ENCODE data around the gene ANO1. TPM values are rescaled to one million over a fixed set of nuclear protein-coding genes. Genes with fewer than 3 reads are reported as not detected.
A peak's percentile ranks its signal among the peaks of the same experiment; 100 is the strongest.
"Not testable (repeated sequence)": the region's sequence is repeated elsewhere in the genome, so short reads cannot be mapped to it uniquely, and the experiment has no call there.

ANO1 gene
- polyA plus RNA-seq, 6 donors from 2014 or later, result not detected

GRCh38 chr11:70185348-70186055 is 107.4 kb downstream of the ANO1 start:
- no peaks in the 10 kb centered on the region for H3K36me3 Mint-ChIP-seq
- peaks cover 0 to 4% (median 0%) of the 10 kb centered on the region in 7 donors for H3K9me3 Mint-ChIP-seq
- no peak overlapping the region for H3K4me3 Mint-ChIP-seq
- H3K27ac Mint-ChIP-seq, result no peak overlapping the region
- peaks cover 0 to 4% (median 0%) of the 10 kb centered on the region in 3 donors for H3K4me1 Mint-ChIP-seq
- peaks cover 8 to 31% (median 8%) of the 10 kb centered on the region in 3 donors for H3K27me3 Mint-ChIP-seq
- ATAC-seq (ENCODE audit: low read depth in 2 of 2) (no peak), DNase-seq (no peak)

DNA sequence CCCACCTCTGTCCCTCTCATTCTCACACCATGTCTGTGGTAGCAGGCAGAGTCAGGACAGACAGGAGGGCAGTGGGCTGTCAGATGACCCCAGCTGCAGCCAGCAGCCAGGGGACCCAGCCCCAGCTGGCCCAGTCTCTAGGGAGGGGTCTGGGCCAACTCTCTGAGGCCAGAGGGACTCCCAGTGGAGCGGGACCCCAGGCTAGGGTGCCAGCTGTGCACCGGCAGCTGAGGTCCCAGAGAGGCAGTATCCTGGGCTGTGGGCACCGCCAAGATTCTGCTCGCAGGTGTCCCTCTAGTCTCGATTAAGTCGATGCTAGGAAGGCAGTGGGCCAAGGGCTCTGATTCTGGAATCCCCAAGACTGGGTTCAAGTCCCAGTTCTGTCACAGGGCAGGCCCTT is 108.3 kb downstream of the ANO1 start:
- H3K36me3 Mint-ChIP-seq, result no peaks in the 10 kb centered on the region
- ATAC-seq (ENCODE audit: low read depth in 2 of 2) (no peak), DNase-seq (no peak)
- peaks cover 0 to 4% (median 4%) of the 10 kb centered on the region in 3 donors for H3K4me1 Mint-ChIP-seq
- H3K27me3 Mint-ChIP-seq, result peaks cover 8 to 31% (median 15%) of the 10 kb centered on the region in 3 donors
- H3K27ac Mint-ChIP-seq, result no peak overlapping the region
- H3K4me3 Mint-ChIP-seq, result no peak overlapping the region
- H3K9me3 Mint-ChIP-seq, result peaks cover 0 to 4% (median 0%) of the 10 kb centered on the region in 7 donors

DNA sequence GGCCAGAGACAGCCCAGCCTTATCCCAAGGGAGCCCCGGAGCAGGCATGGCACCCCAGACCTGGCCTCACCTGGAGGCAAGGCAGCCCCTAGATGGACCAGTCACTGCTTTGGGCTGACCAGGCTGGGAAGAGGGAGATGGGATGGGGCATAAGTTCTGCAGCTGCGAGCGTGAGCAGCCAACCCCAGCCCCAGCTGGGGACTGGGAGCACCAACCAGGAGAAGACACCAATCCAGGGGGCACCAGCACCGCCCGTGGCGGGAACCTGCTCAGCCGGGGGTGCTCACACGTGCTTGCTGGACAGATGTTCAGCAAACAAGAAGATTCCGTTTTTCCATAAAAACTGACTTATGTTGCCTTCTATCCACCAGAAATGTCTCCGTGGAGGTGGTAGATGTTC is 108.8 kb downstream of the ANO1 start:
- H3K9me3 Mint-ChIP-seq, result peaks cover 0 to 4% (median 0%) of the 10 kb centered on the region in 7 donors
- peaks cover 0 to 6% (median 4%) of the 10 kb centered on the region in 3 donors for H3K4me1 Mint-ChIP-seq
- H3K27me3 Mint-ChIP-seq, result peaks cover 8 to 31% (median 16%) of the 10 kb centered on the region in 3 donors
- no peak overlapping the region for H3K4me3 Mint-ChIP-seq
- ATAC-seq (ENCODE audit: low read depth in 2 of 2) (no peak), DNase-seq (no peak)
- H3K27ac Mint-ChIP-seq, result no peak overlapping the region
- H3K36me3 Mint-ChIP-seq, result no peaks in the 10 kb centered on the region

DNA sequence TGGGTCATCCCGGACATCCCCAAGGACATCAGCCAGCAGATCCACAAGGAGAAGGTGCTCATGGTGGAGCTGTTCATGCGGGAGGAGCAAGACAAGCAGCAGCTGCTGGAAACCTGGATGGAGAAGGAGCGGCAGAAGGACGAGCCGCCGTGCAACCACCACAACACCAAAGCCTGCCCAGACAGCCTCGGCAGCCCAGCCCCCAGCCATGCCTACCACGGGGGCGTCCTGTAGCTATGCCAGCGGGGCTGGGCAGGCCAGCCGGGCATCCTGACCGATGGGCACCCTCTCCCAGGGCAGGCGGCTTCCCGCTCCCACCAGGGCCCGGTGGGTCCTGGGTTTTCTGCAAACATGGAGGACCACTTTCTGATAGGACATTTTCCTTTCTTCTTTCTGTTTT is 109.7 kb downstream of the ANO1 start:
- H3K9me3 Mint-ChIP-seq, result peaks cover 0 to 4% (median 0%) of the 10 kb centered on the region in 7 donors

GRCh38 chr11:70189622-70190021 is 111.5 kb downstream of the ANO1 start:
- DNase-seq (no peak), ATAC-seq (ENCODE audit: low read depth in 2 of 2) (no peak)
- Mint-ChIP-seq H3K36me3 (no peaks in the 10 kb centered on the region), H3K27me3 (peaks cover 15 to 39% (median 24%) of the 10 kb centered on the region in 3 donors), H3K27ac (no peak overlapping the region), H3K4me1 (peaks cover 0 to 6% (median 4%) of the 10 kb centered on the region in 3 donors), H3K9me3 (peaks cover 0 to 4% (median 0%) of the 10 kb centered on the region in 7 donors), H3K4me3 (no peak overlapping the region)

More for the DNA sequence above, 109.7 kb downstream of the ANO1 start:
- DNase-seq (no peak), ATAC-seq (ENCODE audit: low read depth in 2 of 2) (no peak)
- Mint-ChIP-seq H3K36me3 (no peaks in the 10 kb centered on the region), H3K4me1 (peaks cover 0 to 6% (median 4%) of the 10 kb centered on the region in 3 donors), H3K27ac (no peak overlapping the region), H3K4me3 (no peak overlapping the region), H3K27me3 (peaks cover 13 to 35% (median 21%) of the 10 kb centered on the region in 3 donors)

GRCh38 chr11:70191495-70192140 is 113.5 kb downstream of the ANO1 start:
- Mint-ChIP-seq H3K27me3 (peaks cover 7 to 32% (median 25%) of the 10 kb centered on the region in 3 donors), H3K9me3 (peaks cover 0 to 4% (median 0%) of the 10 kb centered on the region in 7 donors), H3K4me1 (peaks cover 0 to 7% (median 6%) of the 10 kb centered on the region in 3 donors), H3K27ac (peak overlapping the region in 2 of 6 donors; percentile 56 to 64), H3K36me3 (no peaks in the 10 kb centered on the region), H3K4me3 (no peak overlapping the region)
- DNase-seq (peak; percentile 17), ATAC-seq (ENCODE audit: low read depth in 2 of 2) (no peak)

DNA sequence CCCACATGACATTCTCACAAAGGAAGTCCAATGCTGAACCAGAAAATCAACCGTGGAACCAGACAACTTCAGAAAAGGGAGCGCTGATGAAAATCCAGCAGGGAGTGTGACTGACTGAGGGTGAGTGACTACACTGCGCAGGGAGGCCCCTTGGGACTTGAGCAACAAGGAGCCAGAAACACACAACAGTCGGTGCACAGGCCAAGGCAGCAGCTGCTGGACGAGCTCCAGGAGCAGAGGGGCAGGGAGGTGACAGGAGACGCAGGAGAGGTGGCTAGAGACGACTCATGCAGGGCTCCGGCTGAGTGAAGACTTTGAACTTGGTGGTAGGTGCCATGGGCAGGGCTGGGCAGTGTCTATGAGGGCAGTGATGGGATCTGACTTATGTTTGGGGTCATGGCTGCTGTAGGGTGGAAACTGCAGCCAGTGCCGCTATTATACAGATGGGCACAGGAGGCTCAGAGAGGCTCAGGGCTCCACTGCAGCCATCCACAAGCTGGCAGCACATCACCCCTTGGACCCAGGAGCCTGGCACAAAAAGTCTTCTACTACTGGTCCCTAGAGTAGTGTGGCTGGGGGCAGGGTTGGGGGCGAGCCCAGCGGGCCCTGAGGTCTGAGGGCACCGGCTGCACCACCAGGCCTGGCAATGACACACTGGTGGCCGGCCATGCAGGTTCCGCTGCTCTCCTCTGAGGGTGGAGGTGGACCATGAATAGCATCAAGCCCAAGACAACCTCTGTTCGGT is 114.7 kb downstream of the ANO1 start:
- no peak for ATAC-seq (ENCODE audit: low read depth in 2 of 2)
- peaks cover 7 to 25% (median 20%) of the 10 kb centered on the region in 3 donors for H3K27me3 Mint-ChIP-seq
- no peak for DNase-seq
- no peaks in the 10 kb centered on the region for H3K36me3 Mint-ChIP-seq
- H3K27ac Mint-ChIP-seq, result no peak overlapping the region
- peaks cover 0 to 4% (median 0%) of the 10 kb centered on the region in 7 donors for H3K9me3 Mint-ChIP-seq
- H3K4me3 Mint-ChIP-seq, result no peak overlapping the region
- peaks cover 0 to 7% (median 6%) of the 10 kb centered on the region in 3 donors for H3K4me1 Mint-ChIP-seq

GRCh38 chr11:70193411-70194292 is 115.5 kb downstream of the ANO1 start:
- H3K9me3 Mint-ChIP-seq, result peaks cover 0 to 4% (median 0%) of the 10 kb centered on the region in 7 donors
- DNase-seq, result no peak
- no peak overlapping the region for H3K4me3 Mint-ChIP-seq
- peaks cover 0 to 7% (median 6%) of the 10 kb centered on the region in 3 donors for H3K4me1 Mint-ChIP-seq
- H3K36me3 Mint-ChIP-seq, result no peaks in the 10 kb centered on the region
- peaks cover 7 to 25% (median 20%) of the 10 kb centered on the region in 3 donors for H3K27me3 Mint-ChIP-seq
- no peak overlapping the region for H3K27ac Mint-ChIP-seq
- ATAC-seq (ENCODE audit: low read depth in 2 of 2), result no peak

GRCh38 chr11:70194792-70195791 is 117.0 kb downstream of the ANO1 start:
- ATAC-seq (ENCODE audit: low read depth in 2 of 2) (no peak), DNase-seq (no peak)
- H3K27me3 Mint-ChIP-seq, result peaks cover 7 to 21% (median 15%) of the 10 kb centered on the region in 3 donors
- no peaks in the 10 kb centered on the region for H3K36me3 Mint-ChIP-seq
- no peak overlapping the region for H3K4me3 Mint-ChIP-seq
- no peak overlapping the region for H3K27ac Mint-ChIP-seq
- H3K4me1 Mint-ChIP-seq, result peaks cover 0 to 7% (median 6%) of the 10 kb centered on the region in 3 donors
- peaks cover 0 to 2% (median 0%) of the 10 kb centered on the region in 7 donors for H3K9me3 Mint-ChIP-seq

DNA sequence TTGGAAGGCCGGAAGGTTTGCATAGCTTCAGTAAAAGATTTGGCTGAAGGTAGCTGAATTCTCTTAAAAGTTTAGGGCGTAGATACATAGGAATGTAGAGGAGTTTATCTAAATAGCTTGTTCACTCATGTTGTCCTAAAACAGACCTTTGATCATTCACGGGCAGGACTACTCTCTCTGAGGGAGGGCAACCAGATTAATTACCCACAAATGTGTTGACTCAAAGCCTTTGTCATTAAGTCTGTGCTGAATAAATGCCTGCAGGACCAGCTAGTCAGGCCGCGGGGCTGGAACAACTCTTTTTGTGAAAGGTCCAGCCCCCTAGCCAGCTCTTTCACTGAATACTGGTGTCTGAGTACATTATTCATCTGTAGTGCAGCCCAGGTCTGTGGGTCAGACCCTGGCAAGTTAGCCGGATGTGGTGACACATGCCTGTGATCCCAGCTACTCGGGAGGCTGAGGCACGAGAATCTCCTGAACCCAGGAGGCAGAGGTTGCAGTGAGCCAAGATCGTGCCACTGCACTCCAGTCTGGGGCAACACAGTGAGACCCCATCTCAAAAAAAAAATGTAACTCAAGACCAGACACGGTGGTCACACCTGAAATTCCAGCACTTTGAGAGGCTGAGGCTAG is 122.2 kb downstream of the ANO1 start:
- no peaks in the 10 kb centered on the region for H3K9me3 Mint-ChIP-seq
- ATAC-seq (ENCODE audit: low read depth in 2 of 2) (no peak), DNase-seq (no peak)
- H3K36me3 Mint-ChIP-seq, result no peaks in the 10 kb centered on the region
- peaks cover 0 to 6% (median 5%) of the 10 kb centered on the region in 3 donors for H3K27me3 Mint-ChIP-seq
- peak overlapping the region in 1 of 8 donors; percentile 97 for H3K4me3 Mint-ChIP-seq
- H3K4me1 Mint-ChIP-seq, result peaks cover 13 to 27% (median 14%) of the 10 kb centered on the region in 3 donors
- peak overlapping the region in 1 of 6 donors; percentile 65 for H3K27ac Mint-ChIP-seq

GRCh38 chr11:70201047-70201446 is 122.9 kb downstream of the ANO1 start:
- not testable (repeated sequence) for DNase-seq; ATAC-seq (ENCODE audit: low read depth in 2 of 2); H3K36me3 Mint-ChIP-seq; H3K9me3 Mint-ChIP-seq; H3K27me3 Mint-ChIP-seq
- Mint-ChIP-seq H3K27ac (peak overlapping the region in 3 of 6 donors; percentile 49 to 77 (median 63)), H3K4me1 (peaks cover 19 to 34% (median 20%) of the 10 kb centered on the region in 3 donors), H3K4me3 (peak overlapping the region in 1 of 8 donors; percentile 97)
